ENCODE data around the gene PLA2G4E.
A peak's percentile ranks its signal among the peaks of the same experiment; 100 is the strongest.

The PLA2G4E gene

DNA sequence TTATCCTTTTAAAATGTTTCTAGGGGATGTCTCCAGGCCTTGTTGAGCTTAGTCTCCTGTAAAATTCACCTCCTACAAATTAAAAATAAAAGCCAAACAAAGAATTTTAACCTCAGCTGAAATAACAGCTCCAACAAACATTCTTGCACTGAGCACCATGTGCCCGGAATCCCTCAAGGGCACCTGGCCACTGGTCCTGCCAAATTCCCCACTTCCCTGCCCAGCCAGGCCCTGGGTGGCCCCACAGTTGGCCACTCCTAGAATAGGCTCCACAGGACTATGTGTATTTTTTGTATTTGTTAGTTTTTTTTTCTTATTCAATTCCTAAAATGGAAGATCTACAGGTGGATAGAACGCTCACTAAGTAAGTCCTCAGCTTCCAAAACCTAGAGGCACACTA is 33.1 kb upstream of the PLA2G4E start:
- DNase-seq (ENCODE audit: low spot score), result no peak

DNA sequence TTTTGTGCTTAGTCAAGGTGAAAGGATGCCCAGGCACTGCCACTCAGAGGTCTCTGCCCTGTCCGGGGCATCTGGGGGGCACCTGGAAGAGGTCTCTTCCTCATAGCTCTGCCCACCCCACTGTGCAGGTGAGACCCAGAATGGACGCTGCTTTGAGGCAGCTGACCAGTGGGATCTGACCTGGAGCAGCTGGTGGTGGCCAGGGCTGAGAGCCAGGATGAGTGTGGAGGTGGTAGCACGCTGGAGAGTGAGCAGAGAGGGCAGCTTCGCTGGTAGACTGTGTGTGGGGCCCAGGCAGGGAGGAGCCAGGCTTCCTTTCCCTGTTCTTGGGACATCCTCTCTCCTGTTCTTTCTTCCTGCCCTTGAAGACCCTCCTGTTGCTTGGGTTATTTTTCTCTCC is 32.2 kb upstream of the PLA2G4E start:
- DNase-seq (ENCODE audit: low spot score), result no peak

DNA sequence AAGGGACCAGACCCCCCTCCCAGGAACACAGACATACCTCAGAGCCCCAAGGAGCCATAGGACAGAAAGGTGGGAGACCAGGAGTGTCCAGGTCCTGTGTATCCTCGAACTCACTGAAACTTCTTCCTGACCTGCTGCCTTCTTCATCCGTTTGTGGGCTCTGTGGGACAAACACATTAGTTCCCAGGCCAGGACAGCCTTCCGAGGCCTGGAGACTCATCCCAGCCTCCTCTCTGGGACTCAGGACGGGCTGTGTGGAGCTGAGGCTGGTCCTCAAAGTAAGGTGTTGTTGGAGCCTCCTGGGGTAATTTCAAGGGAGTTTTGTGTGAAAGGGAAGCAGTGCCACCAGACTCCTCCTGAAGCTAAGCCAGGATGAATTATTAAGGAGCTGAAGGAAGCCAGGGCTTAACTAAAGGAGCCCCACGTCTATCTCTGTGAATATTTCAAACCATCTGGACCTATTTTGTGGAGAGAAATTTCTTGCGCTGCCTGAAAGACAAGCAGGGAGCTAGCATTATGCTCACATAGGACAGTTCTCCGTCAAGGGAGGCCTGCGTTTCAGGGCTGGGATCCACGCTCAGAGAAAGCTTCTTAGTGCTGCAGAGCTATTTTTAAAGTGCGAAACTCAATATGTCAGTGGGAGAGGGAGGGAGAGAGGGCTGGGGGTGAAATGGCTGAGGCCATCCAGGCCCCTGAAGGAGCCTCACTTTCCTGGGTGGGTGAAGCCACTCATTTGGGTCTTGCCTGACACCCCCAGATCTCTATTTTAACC is 29.8 kb upstream of the PLA2G4E start:
- no peak for DNase-seq (ENCODE audit: low spot score)

DNA sequence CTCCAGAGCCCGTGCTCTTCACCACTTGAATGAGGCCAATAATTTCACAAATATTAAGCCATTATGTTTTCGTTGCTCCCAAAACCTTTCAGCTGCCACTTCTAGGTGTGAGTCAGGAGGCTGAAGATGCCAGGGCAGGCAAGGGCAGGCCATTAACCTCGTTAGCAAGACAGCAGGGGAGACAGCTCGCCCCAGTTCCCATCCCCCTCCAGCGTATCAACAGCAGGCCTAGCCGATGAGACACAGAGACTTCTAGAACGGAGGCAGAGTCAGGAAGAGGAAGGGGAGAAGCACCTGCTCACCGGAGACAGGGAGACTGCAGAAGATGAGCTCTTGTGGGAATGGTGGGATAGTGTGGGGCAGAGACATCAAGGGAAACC is 28.0 kb upstream of the PLA2G4E start:
- DNase-seq (ENCODE audit: low spot score), result no peak

DNA sequence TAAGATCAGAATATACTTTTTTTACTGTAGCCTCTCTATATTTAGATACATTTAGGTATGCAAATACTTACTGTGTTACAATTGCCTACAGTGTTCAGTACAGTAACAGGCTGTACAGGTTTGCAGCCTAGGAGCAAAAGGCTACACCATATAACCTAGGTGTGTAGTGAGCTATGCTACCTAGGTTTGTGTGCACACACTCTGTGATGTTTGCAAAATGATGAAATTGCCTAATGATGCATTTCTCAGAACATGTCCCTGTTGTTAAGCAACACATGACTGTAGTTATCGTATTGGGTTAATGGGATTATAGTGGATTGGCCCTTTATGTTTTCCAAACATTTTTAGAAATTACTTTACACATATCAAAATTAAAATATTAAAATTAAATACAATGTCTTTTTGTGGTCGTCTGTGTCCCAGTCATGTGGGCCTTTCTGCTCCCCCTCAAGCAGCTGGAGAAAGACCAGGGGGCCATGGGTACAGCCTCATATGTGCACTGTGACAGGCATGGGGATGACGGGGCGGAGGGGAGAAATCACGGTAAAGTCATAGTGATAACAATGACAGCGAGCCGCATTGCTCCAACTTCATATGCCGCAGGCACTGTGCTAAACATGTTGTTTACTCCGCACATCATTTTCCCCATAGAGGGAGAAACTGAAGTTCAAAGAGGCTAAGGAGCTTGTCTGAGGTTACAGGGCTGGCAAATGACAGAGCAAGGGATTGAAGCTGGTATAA is 27.4 kb upstream of the PLA2G4E start:
- no peak for DNase-seq (ENCODE audit: low spot score)

DNA sequence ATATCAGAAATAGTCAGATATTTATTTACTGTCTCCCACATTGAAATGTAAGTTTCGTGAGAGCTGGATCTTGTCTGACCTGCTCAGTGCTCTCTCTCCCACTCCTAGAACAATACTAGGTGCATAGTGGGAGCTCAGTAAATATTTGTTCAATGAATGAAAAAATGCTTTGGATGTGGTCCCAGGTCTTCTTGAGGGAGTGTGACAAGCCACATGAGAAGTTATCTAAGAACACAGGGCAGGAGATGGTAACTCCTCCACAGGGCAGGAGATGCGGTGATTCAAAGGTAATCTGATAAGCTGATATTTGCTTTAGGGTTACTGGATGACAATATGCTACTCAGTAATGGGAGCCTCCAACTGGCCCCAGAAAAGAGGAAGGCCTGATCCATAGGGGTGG is 25.8 kb upstream of the PLA2G4E start:
- no peak for DNase-seq (ENCODE audit: low spot score)

DNA sequence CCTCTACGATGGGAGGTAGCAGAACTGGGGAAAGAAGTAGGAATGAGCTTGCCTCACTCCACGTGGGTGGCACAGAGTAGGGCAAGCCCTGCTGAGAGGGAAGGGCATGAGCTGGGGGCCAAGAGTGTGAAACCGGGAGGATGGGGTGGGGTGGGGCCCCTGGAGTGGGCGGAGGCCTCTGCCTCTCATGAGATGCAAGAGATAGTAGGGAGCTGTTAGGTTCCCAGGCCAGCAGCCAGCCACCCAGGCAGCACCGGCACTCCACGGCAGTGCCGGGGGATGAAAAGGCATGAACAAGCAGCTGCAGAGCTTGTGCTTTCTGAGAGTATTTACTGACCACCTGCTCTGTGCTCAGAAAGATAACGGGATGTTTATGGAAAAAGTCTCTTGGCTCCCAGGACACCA is 24.4 kb upstream of the PLA2G4E start:
- no peak for DNase-seq (ENCODE audit: low spot score)

DNA sequence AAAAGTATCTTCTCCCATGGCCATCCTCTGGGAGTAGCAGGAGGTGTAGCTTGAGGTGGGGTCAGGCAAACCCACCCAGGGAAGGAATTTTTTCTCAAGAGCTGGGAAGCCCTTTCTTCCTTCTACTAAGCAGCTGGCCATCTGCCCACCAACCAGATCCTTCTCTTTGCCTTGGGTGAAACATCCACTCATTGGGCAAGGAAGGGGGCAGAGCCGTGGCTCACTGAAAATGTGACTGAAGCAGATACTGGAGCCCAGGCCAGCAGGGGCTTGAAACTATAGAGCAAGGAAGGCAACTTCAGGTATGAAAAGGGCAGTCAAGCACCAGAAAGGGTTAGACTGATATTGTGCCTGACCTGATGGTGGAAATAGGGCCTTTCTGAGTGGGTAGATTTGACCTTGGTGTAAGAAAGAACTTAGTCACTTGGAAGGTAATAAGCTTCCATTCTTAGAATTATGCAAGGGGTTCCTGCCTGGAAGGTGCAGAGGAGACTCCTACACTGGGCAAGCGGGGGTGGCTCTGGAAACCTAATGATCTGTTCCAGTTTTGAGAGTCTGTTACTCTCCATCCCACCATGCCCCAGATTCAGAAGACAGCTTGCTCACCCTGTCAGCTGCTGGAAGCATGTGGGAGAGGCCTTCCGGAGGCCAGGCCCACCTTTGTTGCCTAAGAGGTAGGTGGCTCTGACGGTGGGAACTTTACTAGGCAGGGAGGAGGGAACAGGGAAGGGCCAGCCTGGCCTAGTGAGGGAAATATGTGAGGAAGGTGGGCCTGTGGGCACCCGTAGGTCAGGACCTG is 22.0 kb upstream of the PLA2G4E start:
- DNase-seq (ENCODE audit: low spot score), result no peak

DNA sequence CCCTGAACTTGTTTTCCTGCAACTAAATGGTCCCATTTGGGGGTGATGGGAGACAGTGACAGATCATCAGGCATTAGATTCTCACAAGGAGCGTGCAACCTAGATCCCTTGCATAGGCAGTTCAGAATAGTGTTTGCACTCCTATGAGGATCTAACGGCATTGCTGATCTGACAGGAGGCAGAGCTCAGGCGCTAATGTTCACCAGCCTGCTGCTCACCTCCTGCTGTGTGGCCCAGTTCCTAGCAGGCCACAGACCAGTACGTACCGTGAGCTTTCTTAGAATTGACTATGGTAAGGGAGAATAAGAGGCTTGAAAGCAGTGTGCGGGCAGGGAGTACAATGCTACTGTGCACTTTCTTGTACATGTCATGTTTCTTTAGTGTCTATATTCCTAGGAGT is 17.6 kb upstream of the PLA2G4E start:
- no peak for DNase-seq (ENCODE audit: low spot score)

DNA sequence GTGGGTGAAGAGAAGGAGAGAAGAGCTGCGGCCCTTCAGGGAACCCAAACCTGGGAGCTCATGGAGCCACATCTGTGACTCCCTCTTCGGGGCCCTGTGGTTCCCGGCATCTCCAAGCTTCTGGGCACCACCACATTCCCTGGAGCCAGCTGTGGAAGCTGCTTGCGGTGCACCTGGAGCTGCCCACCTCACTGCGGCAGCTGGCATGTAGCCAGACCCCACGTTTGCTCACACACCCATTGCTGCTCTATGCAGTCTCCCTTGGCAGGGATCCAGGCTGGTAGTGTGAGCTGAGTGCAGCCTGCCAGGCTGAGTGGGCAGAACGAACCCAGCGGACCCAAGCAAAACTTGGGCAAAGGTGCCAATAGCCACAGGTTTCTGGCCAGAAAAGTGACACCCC is 16.8 kb upstream of the PLA2G4E start:
- no peak for DNase-seq (ENCODE audit: low spot score)

DNA sequence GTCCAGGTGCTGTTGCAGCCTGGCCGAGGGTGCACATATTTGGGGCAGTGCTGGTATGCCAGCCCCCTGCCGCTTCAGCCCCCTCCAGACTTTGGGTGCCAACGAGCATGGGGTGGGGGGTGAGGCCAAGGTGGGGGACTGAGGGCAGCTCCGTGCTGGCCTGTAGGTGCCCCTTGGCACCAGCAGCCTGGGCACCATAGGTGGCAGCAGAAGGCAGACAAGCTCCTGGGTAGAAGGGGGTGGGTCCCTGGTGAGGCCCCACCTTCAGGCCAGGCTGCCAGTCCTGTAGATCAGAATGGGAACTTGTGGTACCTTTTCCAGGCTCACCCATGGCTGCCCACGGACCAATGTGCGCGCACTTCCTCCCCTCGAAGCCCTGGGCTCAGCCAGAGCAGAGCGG is 16.1 kb upstream of the PLA2G4E start:
- no peak for DNase-seq (ENCODE audit: low spot score)

DNA sequence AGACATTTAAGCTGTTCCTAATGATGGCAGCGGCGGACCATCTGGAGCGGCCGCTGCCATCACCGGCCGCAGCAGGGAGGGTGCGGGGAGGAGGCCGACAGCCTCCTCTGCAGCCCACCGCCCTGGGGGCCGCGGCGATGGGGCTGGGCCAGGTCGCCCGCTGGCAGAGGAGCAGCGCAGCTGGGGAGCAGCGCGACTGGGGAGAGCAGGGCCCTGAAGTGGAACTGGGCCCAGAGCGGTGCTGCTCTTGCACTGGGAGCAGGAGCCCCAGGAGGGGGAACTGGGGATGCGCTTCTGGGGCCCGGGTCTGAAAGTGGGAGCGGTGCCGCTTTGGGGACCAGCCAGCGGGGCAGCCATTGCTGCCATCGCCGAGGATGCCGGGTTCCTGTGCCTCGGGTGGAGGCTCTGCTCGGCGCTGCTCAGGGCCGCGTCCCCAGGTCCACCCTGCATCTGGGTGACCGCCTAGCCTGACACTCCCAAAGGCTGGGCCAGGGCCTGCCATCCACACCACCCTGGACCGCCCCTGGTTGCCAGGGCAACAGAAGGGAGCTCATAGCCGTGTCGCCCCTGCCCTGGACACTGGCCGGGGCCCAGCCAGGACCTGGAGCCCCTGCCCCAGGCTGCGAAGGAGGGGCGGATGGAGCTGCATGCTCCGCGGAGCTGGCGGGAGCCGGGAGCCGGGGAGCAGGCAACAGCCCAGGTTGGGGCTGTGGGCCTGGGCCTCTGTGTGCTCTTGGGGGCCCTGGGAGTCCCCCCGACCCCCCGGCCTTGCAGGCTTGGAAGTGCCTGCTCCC is 15.5 kb upstream of the PLA2G4E start:
- DNase-seq (ENCODE audit: low spot score), result no peak

DNA sequence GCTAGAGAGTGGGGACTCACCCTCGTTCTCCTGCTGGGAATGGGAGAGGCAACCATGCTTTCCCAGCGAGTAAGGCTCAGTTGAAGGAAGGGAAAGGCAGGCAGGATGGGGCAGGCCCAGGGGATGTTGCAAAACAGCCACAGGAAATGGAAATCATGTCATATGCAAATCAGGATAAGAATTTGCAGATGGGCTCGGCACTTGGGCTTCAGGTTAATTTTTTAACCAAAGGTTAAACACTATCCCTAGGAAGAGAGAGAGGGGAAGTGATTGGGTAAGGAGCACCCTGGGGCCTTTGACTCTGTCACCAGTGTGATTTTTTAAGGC is 14.6 kb upstream of the PLA2G4E start:
- peak; percentile 34 for DNase-seq (ENCODE audit: low spot score)

DNA sequence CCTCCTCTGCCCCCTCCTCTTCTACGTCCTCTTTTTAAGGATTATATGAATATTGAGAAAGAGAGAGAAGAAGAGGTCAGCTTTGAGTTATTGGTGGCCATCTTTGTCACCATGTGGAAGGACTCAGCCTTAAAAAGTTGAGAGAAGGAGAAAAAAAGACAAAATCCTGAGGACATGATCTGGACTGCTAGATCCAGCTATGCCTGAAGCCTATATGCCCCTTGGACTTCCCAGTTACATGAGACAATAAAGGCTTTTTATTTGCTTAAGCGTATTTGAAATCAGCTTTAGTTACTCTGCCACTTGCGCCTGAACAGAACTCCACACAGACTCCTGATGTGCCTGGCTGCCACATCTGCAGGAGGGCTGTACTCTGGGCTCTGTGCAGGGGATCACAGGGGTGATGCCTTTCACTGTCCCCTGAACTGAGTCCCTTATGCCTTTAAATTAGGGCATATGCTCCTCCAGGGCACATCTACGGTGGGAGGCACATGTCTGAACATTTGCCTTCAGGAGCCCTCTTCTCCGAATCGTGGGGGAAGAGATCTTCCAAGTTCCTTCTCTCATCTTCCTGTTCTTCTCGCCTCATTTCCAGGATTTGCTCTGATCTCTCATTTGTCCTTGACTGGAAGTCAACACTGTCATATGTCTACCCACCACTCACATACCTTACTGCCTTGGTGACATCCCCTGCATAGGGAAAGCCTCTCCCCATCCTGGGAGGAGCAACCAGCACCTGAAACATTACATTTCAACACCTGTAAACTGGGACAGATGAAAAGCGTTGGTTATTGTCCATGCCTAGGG is 14.0 kb upstream of the PLA2G4E start:
- DNase-seq (ENCODE audit: low spot score), result no peak

DNA sequence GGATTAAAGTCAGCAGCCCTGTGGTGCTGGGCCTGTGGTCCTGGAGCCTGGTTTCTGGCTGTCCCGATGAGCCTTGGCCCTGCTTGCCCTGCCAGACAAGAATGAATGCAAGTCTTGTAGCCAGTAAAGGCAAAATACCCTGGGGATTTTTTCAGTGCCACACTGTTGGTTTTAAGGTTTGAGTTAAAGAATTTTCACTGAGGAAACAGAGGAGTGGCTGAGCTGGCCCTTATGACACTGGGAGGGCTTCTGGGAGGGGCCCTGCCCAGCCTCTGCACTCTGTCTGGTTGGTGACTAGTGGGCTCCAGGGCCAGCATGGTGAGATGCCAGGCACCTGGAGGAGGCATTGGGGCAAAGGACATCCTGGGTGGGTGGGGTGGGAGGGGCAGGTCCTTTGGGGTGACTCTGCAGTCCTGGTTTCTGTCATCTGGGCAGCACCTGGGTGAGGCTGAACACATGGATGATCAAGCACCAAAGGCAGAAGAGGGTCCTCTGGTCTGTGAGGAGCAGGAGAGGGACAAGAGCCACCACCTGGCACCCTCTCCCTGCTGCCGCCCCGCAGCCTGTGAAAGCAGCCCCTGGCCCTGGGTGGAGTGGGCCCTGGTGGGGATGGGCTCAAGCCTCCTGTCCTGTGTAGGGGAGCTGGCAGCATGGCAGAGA is 12.5 kb upstream of the PLA2G4E start:
- DNase-seq (ENCODE audit: low spot score), result no peak

DNA sequence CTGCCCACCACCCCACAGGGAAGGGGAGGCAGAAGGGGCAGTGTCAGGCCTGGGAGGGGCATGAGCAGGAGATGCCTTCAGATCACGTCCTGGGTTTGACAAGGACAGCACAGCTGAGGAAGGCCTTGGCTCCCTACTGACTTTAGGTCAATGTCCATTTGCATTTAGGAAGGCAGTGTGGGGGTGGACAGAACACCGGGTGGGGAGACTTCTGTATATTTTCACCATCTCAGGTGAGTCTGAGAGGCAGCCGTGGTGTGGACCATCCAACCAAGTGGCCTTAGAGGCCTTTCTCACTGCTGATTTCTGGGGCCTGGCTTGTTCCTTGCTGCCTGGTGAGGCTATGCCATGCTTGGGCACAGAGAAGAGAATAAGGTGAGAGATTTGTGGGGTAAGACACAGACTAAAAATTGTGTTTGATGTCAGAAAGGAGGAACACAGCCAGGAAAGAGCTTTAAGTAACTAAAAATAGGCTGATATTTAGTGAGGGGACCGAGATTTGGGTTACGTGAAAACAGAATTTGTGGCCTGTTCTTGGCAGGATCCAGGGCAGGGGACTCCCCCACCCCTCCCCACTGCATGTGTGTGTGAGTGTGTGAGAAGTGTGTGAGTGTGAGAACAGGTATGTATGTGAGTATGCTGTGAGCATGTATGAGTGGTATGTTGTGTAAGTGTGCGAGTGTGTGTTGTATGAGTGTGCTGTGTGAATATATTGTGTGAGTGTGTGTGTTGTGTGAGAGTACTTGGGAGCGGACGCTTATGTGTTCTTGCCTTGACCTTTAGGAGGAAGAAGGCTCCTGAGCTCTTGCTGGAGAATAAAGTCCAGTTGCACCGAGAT is 11.8 kb upstream of the PLA2G4E start:
- no peak for DNase-seq (ENCODE audit: low spot score)

DNA sequence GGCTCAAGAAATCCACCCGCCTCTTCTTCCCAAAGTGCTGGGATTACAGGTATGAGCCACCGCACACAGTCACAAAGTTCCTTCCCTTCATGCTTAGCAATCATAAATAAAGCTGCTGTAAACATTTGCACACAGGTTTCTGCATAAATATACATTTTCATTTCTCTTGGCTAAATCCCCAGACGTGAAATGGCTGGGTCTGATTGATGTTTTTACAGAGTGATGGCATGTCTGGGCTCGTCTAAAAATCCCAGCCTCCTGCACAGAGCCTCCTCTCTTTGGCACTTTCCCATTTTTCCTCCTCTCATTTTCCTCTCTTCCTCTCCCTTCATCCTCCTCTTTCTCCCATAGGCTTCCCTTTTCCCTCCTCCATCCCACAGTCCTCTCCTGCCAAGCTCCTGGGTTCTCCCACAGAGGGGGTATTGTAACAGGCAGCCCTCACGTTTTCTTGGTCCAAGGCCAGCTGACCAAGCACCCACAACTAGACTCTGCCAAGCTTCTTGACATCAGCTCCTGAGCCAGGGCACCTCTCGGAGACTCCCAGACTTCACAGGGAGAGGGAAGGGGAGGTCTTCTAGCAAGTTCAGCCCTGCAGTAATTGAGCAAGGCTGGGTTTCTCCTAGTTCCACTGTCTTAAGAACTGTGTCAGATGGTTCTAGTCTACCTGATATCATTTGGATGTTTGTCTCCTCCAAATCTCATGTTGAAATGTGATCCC is 10.5 kb upstream of the PLA2G4E start:
- no peak for DNase-seq (ENCODE audit: low spot score)

DNA sequence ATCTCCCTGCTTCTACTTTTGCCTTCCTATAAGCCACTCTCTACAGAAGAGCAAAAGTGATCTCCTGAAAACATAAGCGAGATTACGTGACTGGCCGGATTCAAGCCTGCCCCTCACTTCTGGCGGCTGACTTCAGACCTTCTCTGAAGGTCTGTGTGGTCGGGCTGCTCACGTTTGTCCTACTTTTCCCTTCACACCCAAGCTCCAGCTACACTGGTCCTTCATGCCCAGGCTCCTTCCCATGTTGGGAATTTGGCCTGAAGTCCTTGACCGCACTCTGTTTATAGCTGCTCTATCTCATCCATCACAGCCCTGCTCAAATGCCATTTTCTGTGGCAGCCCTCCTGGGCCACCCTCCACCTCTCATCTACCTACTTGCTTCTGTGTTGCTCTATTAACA is 6.7 kb upstream of the PLA2G4E start:
- no peak for DNase-seq (ENCODE audit: low spot score)

DNA sequence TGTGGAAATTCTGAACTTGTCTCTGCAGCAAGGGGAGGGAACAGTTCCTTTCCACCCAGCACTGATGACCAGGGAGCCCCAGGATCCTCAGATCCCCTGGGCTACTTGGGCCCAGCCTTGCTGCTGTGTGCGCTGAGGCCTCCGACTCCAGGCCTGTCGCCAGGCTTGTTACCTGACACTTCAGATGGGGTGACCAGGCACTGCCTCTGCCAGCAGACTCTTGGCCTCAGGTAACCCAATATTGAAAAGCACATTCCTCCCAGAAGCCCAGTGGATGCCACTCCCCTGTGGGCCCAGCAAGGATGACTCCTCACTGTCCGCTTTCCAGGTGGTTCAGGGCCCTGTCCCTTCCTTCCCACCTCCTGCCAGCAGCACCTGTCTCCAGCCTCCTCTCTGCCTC is 3.5 kb upstream of the PLA2G4E start:
- DNase-seq (ENCODE audit: low spot score), result no peak
